Activated T-cell treated with anti-CD3 and anti-CD28 coated beads, Interleukin-2, amount 50 U/mL, for 48 hours (primary cell): ENCODE measurements around the gene ZSCAN1.
"Not testable (repeated sequence)": the region's sequence is repeated elsewhere in the genome, so short reads cannot be mapped to it uniquely, and the experiment has no call there.

Experiments
- DNase-seq, 2 experiments: peaks; one replicate each; pipeline ENCODE4 v3.0.0-alpha.2; 2020

Gene ZSCAN1

DNA sequence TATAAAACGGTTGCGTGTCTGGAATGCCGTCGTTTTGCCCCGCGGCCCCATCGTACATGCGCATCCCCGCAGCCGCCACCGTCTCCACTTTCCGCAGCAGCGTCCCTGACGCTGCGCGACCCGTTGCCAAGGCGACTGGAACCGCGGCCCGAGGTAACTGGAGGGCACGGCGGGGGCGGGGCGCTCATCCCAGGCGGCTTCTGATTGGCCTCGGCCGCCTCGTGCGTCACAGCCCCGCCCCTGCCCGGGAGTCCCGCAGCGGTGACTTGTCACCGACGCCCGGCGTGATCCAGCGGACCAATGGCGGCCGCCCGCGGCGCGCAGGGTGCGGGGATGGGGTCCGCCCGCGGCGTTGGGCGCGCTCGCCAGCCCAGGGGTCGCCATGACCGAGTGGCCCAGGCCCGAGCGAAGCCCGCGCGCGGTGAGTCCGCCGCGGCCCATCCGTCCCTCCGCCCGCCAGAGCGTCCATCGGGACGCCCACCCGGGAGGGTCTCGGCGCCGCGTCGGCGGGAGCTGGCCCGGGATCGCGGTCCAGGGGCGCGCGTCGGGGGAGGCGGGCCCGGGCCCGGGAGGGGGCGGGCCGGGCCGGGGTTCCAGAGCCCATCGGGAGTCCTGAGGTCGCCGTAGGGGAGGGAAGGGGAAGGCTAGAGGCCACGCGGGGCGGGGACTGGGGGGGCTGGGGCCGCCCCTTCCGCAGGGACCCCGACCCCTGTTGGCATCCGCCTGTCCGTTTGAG is at the start of gene ZSCAN1:
Gene ZSCAN1 (plus strand): TSS at position 285 of the 736 bp plus-strand sequence. CDS start 3,812 bp downstream, outside the sequence.
- peak; percentile 24 to 44 for DNase-seq

- DNase-seq = no peak
These were observed 41.0 kb upstream of the ZSCAN1 start for GRCh38 chr19:57992841-57993240.

DNA sequence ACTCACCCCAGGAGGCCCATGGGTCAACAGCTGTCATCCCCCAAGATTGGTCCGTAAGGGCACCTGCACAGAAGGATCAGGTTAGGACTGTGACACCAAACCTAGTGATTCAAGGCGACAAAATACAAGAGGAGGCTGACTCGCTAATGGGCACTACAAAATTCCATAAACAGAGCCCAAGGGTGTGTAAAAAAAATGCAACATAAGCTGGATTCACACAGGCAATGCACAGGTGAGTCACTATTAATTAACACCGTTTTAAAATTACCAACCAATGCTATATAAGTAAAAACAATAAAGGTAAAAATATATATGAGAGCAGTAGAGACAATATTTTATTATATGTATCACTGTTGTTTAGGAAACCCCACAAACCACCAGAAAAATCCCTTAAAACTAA is 33.1 kb upstream of the ZSCAN1 start:
- no peak for DNase-seq

DNA sequence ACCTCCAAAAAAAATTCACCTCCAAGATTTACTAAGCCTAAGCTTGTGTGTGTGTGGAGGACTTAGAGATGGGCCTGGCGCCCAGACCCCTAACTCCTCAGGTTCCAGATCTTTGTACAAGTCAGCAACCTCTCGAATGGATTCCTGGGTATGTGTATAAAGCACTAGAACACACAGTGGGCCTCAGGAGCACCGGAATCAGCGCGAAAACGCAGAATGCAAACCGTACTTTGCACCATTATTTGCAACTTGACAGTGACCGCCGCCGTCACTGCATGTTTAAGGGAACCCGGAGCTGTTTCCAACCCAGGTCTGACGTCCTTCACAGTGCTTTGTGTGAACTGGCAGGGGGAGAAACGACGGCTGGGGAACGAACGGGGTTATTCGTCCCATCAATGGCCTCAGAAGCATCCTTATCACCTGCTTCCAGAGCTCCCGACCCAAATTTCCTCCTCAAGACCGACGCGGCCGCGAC is 31.9 kb upstream of the ZSCAN1 start:
- no peak for DNase-seq

DNA sequence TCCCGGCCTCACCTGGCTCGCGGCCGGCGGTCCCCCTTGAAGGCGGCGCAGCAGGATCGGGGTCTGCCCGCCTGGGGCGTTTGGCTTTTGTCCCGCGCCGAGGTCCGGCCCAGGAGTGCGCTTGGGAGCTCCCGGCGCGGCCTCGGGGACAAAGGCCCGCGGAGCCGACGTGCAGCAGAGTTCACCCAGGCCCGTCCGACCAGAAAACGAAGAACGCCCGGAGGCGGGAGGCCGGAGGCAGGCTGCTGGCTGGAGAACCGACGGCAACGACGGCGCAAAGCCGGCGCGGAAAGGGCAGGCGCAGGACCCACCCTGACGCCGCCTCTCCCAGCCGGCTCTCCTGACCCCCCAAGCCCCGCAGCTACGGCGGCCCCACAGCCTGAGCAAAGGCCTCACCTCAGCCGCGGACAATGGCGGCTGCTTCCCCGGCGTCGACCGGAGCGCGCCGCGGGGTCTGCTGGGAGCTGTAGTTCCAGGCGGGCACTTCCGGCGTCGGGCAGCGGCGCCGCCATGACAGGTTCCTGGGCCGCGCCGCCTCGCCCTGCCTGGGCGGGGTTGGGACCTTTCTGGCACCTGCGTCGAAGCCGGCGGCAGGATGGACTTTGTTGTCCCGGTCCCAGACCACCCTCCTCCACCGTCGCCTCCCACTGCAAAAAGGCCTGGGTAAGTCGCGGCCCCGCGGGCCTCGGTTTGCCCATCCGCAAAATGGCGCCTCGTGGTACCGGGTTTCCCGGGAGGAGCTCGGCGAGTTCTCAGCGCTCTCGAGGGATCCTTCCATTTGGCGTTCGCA is 31.2 kb upstream of the ZSCAN1 start, which contains the start of gene ZNF606:
Gene ZNF606 (minus strand): TSS at position 437 of the 790 bp plus-strand sequence. CDS start 1,501 bp downstream, outside the sequence.
- DNase-seq = peak; percentile 83 to 88

DNA sequence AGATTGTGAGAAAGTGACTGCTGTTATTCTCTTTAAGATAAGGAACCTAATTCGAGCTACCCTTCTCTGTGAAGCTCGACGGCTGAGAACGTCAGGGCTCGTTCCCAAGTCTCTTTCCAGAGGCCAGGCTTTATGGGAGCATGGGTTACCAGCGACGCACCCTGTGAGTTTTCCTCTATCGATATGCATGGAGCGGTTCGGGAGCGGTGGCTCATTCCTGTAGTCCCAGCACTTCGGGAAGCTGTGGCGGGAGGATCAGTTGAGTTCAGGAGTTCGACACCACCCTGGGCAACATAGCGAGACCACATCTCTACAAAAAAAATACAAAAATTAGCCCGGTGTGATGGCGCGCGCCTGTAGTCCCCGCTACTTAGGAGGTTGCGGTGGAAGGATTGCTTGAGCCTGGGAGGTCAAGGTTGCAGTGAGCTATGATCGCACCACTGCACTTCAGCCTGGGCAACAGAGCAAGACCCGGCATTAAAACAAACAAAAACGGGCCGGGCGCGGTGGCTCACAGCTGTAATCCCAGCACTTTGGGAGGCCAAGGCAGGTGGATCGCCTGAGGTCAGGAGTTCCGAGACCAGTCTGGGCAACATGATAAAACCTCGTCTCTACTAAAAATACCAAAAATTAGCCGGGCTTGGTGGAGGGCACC is 30.5 kb upstream of the ZSCAN1 start:
- DNase-seq = no peak

- DNase-seq = no peak
These were observed 26.5 kb upstream of the ZSCAN1 start for GRCh38 chr19:58007285-58007684.

GRCh38 chr19:58008877-58009276 is 24.9 kb upstream of the ZSCAN1 start:
- DNase-seq = not testable (repeated sequence)

DNA sequence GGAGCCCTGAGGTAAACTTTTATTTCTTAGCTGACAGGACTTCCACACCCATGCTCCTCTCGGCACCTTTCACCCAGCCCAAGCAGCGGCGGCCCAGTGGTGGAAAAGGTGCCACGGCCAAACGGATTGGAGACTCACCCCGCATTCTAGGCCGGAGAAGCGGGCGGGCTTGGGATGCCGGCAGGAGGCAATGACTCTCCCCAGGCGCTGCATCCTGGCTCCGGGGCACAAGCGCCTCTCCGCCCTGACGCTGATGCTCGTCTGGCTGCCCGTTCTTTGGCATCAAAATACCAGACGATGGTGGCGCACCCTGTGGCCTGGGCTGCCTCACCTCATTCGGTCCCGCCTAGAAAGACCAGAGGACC is 24.5 kb upstream of the ZSCAN1 start:
- DNase-seq = no peak

DNA sequence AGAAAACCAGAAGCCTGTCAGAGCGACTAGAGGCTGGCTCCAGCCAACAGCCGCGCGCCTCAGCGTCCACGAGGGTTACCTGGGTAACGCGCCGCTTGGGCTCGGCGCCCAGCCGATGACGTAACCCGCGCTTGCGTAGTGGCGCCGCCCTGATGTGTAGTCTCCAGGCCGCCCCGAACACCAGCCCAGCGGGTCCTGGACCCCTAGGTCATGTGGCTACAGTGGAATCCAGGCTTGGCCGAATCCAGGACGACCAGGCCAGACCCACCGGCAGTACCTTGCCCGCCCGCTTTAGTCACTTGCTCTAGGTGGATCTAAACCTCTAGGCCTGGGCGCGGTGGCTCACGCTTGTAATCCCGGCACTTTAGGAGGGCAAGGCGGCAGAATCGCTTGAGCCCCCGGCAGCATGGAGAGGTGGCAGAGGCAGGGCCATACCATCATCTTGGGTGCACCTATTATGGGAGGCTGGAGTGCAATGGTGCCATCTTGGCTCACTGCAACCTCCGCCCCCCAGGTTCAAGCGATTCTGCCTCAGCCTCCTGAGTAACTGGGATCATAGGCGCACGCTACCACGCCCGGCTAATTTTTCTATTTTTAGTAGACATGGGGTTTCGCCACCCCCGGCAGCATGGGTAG is 24.0 kb upstream of the ZSCAN1 start:
- DNase-seq = peak; percentile 65 to 75

DNA sequence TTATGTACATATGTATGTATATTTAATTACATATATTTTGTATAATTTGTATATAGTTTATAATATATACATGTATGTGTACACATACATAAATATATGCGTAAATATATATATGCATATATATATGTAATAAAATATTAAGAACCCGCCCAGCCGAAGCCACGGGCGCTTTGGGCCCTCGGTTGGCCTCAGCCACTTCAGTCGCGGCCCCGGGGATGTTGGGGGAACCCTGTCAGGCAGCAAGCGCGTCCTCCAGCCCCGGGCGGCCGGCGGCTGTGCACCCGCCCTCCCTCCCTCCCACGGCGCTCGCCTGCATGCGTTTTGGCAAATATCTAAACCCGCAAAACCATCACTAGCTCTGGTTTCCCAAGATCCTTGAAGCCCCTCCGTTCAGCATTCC is 23.3 kb upstream of the ZSCAN1 start:
- no peak for DNase-seq

DNA sequence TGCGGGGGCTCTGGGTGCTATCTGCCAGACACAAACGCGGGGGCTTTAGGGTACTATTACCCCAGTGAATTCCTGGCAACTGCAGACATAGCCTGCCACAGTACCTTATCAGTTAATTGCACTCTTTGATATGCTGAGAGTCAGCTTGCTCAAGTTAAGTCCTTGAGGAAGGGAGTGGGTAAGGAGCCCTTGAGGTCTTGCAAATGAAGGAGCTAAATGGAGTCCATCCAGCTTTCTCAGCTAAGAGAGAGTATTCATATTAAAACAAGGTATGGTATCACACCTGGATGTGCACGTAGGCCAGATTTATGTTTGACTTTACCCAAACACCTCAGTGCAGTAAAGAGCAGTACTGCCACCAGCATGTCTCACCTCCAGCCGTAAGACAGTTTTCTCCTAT is 19.7 kb upstream of the ZSCAN1 start:
- no peak for DNase-seq

GRCh38 chr19:58020129-58020528 is 13.7 kb upstream of the ZSCAN1 start:
- no peak for DNase-seq

DNA sequence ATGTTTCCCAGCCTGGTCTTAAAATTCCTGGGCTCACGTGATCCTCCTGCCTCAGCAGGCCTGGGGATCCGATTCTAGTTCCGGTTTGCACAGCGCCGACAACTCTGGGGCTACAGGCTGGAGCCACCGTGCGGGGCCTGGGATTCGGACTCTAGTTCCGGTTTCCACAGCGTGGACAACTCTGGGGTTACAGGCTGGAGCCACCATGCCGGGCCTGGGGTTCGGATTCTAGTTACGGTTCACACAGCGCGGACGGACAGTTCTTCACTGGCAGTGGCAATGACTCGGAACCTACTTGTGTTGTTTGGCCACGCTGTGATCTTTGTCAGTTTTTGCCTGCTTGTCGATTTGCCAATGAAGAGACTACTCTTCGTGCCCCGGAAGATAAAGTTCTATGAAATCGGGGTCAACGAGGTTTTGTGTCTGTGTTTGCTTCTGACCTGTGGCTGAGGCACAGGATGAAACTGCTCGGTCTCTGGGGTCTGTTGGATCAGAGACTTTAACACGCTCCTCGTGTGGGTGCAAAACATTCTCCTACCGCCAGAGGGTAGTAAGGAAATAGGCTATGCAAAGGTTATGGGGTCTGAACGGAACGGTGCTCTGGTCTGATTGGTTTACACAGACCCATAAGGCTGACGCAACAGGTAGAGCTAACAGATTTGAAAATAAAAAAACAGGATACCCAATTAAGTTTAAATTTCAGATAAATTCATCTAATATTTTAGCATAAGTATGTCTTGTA is 12.1 kb upstream of the ZSCAN1 start:
- peak; percentile 41 to 45 for DNase-seq

- DNase-seq = no peak
These were observed 11.6 kb upstream of the ZSCAN1 start for GRCh38 chr19:58022283-58022660.

- DNase-seq = no peak
These were observed 9.2 kb upstream of the ZSCAN1 start for GRCh38 chr19:58024661-58025060.

DNA sequence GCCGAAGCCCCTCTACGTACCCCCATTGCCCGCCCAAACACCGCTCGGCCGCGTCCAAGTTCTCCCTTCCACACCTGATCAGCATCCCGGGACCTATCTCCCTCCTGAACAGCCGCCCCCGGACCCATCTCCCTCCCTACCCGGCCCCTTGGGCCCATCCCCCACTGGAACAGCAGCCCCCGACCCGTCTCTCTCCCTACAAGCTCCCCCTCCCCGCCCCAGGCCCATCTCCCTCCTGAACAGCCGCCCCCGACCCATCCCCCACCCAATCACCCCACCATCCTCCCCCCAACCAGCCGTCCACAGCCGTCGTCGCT is 610 bp downstream of the ZSCAN1 start:
- DNase-seq = no peak

DNA sequence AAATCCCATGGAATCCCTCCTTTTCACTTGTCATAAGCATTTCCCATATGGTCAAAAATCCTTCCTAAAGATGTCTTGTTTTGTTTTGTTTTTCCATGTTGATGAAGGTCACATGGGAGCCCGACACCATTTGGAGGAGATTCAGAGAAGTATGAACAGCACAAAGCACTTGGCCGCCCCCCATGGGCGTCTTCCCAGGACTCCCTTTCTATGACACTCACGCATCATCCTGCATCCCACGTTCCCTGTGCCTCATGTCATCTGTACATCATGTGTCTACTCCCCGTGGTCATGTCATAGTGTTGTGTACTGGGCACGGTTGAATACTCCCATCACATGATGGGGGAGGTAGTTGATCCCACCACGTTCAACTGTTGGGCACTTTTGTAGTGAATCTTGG is 2.0 kb downstream of the ZSCAN1 start:
- no peak for DNase-seq

GRCh38 chr19:58037927-58038687 is 4.3 kb downstream of the ZSCAN1 start:
- DNase-seq = no peak

DNA sequence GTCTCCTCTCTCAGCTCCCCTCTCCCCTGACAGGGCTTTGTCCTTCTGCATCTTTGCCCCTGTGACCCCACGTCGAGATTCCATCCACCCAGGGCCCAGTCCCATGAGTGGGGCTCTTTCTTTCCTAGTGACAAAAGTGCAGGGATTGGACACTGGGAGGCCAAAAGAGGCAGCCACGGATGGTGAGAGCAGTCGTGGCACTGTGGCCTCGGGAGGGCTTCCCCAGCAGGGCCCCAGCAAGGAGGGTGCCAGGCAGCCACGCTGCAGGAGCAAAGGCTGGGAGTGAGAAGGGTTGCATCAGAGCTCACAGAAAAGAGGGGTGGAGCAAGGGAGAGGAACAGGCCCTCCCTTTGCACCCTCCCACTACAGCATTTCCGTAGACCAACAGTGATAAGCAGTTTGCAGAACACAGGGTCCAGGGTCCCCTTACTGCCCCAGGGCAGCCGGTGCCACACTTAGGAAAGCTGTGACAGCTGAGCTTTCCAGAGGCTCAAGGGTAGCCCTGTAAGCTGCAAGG is 4.9 kb downstream of the ZSCAN1 start:
- DNase-seq = no peak

DNA sequence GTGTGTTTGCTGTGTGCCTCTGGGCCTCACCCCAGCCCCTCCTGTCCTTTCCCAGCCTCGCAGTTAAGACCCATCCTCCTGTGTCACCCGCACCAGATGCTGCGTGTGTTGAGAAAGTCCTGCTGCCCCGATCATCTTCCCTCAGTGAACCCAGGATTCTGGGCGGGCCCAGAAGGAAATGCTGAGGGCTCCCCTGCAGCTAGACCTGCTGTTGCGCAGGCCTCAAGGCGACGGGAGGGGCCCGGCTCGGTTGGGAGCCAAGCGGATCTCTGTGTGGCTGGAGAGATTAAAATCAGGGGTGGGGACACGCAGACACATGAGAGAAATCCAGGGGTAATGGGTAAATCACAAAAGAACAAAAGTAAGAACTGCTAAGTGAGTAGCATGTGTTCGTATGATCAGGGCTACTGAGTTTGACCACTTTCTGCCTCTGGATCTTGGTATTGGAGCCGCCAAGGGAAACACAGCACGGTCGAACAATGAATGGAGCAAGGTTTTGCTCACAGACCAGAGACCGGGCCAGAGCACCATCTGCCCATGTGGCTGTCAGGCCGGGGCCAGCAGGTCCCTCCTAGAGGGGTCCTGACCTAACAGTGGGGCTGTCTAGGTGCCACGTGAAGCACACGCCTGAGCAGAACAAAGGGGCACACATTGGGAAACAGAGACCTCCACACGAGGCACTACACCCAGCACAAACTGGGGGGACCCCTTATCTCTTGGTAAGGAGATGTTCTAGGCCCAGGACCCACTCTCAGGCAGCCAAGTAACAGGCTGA is 7.1 kb downstream of the ZSCAN1 start:
- no peak for DNase-seq
